Stimulated activated CD4-positive, alpha-beta T cell treated with anti-CD3 and anti-CD28 coated beads, Interleukin-12 subunit alpha, Interleukin-12 subunit beta, amount 100 ng/mL, for 4 hours (primary cell): ENCODE data around the gene TAF8.

Experiments
- DNase-seq: peaks from one replicate; pipeline ENCODE4 v3.0.0-alpha.2; 2020

The TAF8 gene

DNA sequence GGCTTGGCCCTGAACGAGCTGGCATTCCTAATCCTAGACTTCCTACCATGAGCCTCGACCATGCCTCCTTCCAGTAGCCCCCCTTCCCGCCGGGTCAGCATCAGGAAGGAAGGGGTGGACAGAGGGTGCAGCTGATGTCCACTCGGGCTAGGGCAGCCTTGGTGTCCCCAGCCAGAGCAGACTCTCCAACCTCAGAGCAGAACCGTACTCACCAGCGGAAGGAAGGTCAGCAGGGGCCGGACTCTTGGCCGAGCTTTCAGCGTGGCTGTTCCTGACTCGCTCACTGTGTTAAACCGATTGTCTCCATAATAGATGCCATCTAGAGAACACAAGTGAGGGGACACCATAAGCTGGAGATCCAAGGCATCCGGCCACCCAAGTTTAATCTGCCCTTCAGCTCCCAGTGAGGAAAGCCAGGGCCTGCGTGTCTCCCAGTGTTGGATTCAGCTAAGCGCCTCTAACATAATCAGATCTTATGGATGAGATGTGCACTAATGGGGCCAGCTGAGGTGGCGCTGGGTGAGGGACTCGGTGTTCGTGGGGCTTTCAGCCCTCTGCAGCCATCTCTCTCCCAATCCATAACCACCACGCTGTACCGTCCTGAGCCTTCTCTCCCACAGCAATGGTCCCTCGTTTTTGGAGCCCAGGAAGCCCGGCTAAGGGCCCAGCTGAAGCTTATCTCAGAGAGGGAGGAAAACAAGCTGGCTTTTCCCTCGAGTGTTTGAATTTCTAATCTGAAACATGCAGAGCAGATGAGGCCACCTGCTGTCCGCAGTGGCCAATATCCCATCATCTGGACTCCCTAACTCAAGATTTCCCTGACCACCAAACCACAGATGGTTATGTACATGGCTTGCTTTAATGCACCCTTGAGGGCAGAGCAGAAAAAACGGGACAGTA is 78.4 kb downstream of the TAF8 start:
- no peak for DNase-seq

- no peak for DNase-seq
Measured at GRCh38 chr6:42129360-42129676, 79.0 kb downstream of the TAF8 start.

DNA sequence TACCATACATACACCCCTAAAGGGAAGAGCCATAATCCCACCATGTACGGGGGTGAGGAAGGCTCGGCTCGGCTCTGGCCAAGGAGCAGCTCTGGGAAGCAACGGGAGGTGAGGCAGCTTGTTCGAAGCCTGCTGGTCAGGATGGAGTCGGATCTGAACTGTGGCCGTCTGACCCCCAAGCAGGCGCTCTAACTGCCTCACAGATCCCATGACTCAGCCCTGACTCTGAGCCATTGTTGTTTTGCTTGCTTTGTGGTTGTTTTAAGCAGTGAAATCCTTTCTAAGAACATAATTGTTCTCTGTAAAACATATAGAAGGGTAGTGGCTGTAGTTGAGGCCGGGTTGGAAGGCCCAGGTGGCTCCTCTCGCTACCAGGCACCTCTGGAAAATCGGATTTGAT is 81.2 kb downstream of the TAF8 start:
- no peak for DNase-seq

DNA sequence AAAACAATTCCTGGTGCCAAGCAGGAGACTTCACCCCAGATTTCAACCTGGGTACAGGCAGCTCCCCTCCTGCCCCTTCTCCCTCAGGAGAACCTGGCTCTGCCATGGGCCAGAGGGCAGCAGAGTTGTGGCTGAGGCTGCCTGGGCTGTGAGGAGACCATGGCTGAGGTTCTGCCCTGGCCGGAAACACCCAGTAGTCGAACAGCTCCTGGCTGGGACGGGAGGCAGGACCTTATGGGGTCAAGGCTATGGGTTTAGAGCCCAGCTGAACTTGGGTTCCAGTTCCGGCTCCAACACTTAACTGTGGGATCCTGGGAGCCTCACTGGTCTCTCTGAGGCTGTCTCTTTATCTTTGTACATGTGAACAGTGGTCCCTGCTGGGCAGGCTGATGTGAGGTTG is 83.6 kb downstream of the TAF8 start:
- DNase-seq = no peak

- no peak for DNase-seq
Measured at GRCh38 chr6:42135161-42135560, 84.8 kb downstream of the TAF8 start.

DNA sequence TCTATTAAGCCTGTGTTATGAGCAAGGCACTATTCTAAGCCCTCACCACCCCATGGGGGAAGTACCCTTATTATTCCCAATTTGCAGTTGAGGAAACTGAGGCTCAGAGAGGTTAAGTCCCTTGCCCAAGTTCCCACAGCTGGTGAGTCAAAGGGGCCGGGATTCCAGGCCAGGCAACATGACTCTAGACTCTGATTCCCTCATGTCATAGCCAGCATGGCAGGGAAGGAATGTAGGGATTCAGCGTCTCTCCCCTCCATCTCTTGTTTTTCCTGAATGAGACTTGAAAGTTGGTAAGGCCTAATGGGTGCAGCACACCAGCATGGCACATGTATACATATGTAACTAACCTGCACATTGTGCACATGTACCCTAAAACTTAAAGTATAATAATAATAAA is 85.4 kb downstream of the TAF8 start:
- no peak for DNase-seq

GRCh38 chr6:42136508-42137193 is 86.3 kb downstream of the TAF8 start:
- peak; percentile 7 for DNase-seq
